Fibroblast of villous mesenchyme (primary cell): ENCODE measurements around the gene KIZ. TPM values are rescaled to one million over a fixed set of nuclear protein-coding genes. Genes with fewer than 3 reads are reported as not detected.

Experiments used
- DNase-seq: peaks from one replicate; pipeline ENCODE4 v3.0.0-alpha.2; 2010; ENCODE audit warnings: low read depth
- H3K4me3 ChIP-seq: 2 replicates; pipeline ENCODE4 v1.5.1; 2011; ENCODE audit warnings: low read depth, mild to moderate bottlenecking, low read length
- total RNA-seq: library from RNA; depleted of rRNA; stranded (reverse); fragments of >200 nt; gene quantifications from 2 replicates; pipeline ENCODE4 v1.2.3, GENCODE V29; 2012
- TF ChIP-seq, protein P1 (sequence below): IDR thresholded peaks from 2 replicates; pipeline ENCODE4 v1.5.1; 2012; ENCODE audit warnings: low read depth, mild to moderate bottlenecking, low read length; ENCODE audit not compliant: insufficient read depth

The KIZ gene
- total RNA-seq, 1 donor, result 15.5 TPM

DNA sequence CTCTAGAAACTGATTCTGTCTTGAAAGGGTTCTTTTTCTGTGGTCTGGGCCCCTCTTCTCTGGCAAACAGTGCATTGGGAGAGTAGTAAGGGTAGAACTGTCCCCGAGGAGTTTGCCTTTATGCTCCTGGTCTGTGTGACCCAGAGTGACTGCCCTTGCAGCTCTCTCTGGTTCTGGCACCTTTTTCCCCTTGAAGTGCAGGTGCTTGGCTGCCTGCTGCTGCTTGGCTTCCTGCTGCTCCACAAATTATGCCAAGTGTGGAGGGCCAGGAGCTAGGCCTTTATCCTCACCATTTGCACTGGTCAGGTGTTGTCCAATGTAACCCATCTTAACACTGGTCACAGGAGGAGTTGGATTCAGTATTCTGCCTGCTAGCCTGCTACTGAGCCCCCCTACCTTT is 11.2 kb downstream of the KIZ start:
- no peak overlapping the region for H3K4me3 ChIP-seq
- TF ChIP-seq, protein P1, sequence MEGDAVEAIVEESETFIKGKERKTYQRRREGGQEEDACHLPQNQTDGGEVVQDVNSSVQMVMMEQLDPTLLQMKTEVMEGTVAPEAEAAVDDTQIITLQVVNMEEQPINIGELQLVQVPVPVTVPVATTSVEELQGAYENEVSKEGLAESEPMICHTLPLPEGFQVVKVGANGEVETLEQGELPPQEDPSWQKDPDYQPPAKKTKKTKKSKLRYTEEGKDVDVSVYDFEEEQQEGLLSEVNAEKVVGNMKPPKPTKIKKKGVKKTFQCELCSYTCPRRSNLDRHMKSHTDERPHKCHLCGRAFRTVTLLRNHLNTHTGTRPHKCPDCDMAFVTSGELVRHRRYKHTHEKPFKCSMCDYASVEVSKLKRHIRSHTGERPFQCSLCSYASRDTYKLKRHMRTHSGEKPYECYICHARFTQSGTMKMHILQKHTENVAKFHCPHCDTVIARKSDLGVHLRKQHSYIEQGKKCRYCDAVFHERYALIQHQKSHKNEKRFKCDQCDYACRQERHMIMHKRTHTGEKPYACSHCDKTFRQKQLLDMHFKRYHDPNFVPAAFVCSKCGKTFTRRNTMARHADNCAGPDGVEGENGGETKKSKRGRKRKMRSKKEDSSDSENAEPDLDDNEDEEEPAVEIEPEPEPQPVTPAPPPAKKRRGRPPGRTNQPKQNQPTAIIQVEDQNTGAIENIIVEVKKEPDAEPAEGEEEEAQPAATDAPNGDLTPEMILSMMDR, result no peak
- no peak for DNase-seq

DNA sequence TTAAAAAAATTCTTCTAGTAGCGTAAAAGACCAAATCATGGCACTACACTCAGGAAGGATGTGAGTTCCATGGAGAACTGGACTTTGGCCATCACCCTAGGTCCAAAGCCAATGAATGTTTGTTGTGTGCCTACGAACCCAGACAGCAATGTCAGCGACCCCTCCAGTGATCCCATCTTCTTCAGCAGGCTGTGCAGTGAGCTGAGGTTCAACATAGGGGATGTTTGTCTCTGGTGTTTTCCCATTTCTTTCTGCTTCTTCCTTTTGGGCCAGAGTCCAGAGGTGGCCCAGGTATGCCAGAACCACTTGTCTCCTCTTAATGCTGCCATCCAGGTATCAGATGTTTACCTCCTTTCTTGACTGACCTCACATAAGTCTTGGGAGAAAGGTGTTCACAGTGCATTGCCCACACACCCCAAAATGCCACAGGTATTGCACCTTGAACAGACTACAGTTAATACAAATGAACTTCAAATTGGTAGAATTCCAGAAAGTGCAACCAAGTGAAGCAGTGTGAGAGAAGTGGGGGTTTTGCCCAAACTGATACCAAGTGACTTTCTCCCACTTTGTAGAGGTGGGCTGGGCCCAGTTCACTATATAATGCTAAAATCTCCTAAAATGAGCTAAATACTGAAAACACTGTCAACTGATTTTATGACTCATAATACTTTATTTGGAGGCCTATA is 14.1 kb downstream of the KIZ start:
- DNase-seq, result no peak
- H3K4me3 ChIP-seq, result no peak overlapping the region
- TF ChIP-seq, protein P1, result no peak

DNA sequence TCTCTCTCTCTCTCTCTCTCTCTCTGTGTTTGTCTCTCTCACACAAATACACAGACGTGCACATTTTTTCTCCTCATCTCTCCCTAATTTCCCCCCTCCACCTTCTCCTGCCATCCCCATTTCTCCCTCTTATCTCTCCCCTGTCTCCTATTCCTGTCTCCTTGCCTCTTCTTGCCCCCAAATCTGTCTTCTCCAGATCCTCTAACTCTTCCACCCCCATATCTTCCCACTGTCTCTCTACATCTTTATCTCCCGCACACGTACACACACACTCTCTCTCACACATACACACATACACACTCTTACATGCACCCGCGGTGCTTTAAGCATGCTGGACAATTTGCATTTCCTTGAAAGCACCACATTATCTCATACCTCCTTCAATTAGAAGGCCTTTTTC is 15.9 kb downstream of the KIZ start:
- H3K4me3 ChIP-seq, result no peak overlapping the region
- DNase-seq, result no peak

DNA sequence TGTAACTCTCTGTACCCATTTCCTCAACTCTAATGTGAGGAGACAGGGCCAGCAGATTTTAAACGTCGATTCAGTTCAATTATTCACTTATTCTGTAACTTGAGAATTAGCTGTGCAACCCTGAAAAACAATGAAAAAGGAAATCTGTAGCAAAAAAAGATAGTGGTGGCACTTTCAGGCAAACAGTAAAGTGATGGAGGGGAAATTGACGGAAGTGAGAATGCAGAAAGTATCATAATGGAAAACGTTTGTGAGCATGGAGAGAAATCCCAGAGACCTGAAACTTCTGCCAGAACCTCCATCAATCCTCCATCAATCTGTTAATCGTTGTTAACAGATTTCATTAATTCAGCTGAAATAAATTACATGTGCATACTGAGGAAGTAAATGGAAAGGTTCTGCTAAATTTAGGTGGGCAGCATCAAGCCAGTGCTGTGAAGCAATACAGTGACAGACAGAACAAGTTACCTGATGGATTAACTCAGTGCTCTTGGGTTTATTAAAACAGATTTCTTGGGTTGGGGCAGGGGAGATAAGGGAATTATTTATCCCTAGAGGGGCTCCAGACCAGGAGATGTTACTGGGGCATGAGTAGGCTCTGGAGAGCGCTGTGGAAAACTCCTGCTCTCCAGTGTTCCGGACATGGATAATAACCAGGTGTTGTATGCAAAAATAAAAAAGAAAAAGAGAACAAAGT is 17.5 kb downstream of the KIZ start:
- H3K4me3 ChIP-seq, result no peak overlapping the region
- no peak for DNase-seq
- TF ChIP-seq, protein P1, result no peak

More for the DNA sequence above, 15.9 kb downstream of the KIZ start:
- TF ChIP-seq, protein P1, result no peak

DNA sequence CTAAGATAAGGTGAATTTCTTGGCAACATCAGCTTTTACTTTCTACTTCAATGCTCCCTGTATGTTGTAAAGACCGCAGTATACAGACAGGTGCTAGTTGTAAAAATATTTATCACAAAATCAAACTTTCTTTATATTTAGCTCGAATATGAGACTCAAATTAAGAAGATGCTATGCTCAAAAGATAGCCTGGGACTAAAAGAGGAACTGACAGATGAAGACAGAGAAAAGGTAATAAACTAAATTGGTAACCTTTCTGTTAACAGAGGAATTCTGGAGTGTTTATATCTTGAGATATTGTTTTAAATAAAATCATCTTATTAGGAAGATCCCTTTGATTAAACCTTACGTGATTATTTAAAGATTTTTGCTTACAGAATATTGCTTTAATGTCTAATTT is 19.5 kb downstream of the KIZ start:
- no peak overlapping the region for H3K4me3 ChIP-seq
- no peak for DNase-seq
- TF ChIP-seq, protein P1, result no peak

DNA sequence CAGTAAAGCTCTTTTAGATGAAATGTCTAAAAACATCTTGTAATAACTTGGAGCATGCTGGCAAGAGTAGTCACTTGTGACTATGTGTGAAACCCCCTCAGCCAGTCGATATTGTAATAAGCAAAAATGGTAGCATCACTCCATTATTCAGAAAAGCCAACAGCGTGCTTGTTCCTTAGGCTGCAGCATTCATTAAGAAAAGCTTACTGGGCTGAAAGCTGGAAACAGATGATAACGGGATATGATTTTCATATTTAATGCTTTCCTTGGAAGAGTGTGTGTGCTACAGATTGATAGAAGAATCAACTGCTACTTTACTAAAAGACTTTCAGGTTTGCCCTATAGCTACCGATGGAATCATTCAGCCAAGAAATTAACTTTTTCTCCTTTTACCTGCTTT is 20.3 kb downstream of the KIZ start:
- H3K4me3 ChIP-seq, result no peak overlapping the region
- TF ChIP-seq, protein P1, result no peak

More for the DNA sequence above, 20.3 kb downstream of the KIZ start:
- no peak for DNase-seq
